GM18867 (cell line): ENCODE data around the gene FBXO7.

Source experiments
- ATAC-seq: cut with Tn5 transposase; IDR thresholded peaks from one replicate; pipeline ENCODE4 v1.9.1; 2021; ENCODE audit warnings: mild to moderate bottlenecking, moderate library complexity; ENCODE audit not compliant: unreplicated experiment

FBXO7 gene

DNA sequence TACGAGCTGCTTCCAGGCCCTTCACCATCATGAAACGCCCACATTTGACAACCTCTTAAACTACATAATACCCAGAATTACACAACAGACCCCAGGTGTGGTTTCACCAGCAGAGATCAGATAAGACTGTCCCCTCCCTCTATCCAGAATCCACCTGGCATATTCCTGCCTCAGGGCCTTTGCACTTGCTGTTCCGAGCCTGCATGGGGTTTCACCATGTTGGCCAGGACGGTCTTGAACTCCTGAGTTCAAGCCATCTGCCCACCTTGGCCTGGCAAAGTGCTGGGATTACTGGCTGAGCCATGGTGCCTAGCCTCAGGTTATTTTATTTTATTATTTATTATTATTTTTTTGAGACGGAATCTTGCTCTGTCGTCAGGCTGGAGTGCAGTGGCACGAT, 73.4 kb downstream of the FBXO7 start:
- ATAC-seq = no peak
